ENCODE results near the gene PRR35.
A peak's percentile ranks its signal among the peaks of the same experiment; 100 is the strongest.

PRR35 gene

GRCh38 chr16:583470-583814 lies 23.2 kb downstream of the PRR35 start:
- no peak overlapping the region for H3K27ac ChIP-seq
- no peak overlapping the region for H3K4me3 ChIP-seq (ENCODE audit: low read depth, low read length)
- no peak for DNase-seq
- H3K27me3 ChIP-seq (ENCODE audit: insufficient read depth, low read depth, severe bottlenecking): no peaks in the 10 kb centered on the region
- peaks cover 6% of the 10 kb centered on the region for H3K36me3 ChIP-seq
- TF ChIP-seq CTCF (IDR thresholded peaks at IDR 0.05; ENCODE audit: low read depth, low read length): no peak
- no peaks in the 10 kb centered on the region for H3K9me3 ChIP-seq (ENCODE audit: severe bottlenecking)

- H3K36me3 ChIP-seq: peaks cover 9% of the 10 kb centered on the region
- no peak overlapping the region for H3K4me3 ChIP-seq (ENCODE audit: low read depth, low read length)
- no peaks in the 10 kb centered on the region for H3K27me3 ChIP-seq (ENCODE audit: insufficient read depth, low read depth, severe bottlenecking)
- no peak for TF ChIP-seq CTCF (IDR thresholded peaks at IDR 0.05; ENCODE audit: low read depth, low read length)
- no peak for DNase-seq
- no peaks in the 10 kb centered on the region for H3K9me3 ChIP-seq (ENCODE audit: severe bottlenecking)
- no peak overlapping the region for H3K27ac ChIP-seq
Observed at GRCh38 chr16:583815-584591, 23.8 kb downstream of the PRR35 start.

GRCh38 chr16:585351-585750 lies 25.2 kb downstream of the PRR35 start:
- no peak overlapping the region for H3K27ac ChIP-seq
- H3K36me3 ChIP-seq: peaks cover 9% of the 10 kb centered on the region
- H3K9me3 ChIP-seq (ENCODE audit: severe bottlenecking): no peaks in the 10 kb centered on the region
- no peak for DNase-seq
- peak; percentile 24; the same call in 1 of the 2 replicates for TF ChIP-seq CTCF (IDR thresholded peaks at IDR 0.05; ENCODE audit: low read depth, low read length)
- H3K4me3 ChIP-seq (ENCODE audit: low read depth, low read length): no peak overlapping the region
- H3K27me3 ChIP-seq (ENCODE audit: insufficient read depth, low read depth, severe bottlenecking): no peaks in the 10 kb centered on the region

- no peak for DNase-seq
- Histone ChIP-seq H3K9me3 (ENCODE audit: severe bottlenecking) (no peaks in the 10 kb centered on the region), H3K27me3 (ENCODE audit: insufficient read depth, low read depth, severe bottlenecking) (no peaks in the 10 kb centered on the region), H3K4me3 (ENCODE audit: low read depth, low read length) (no peak overlapping the region), H3K36me3 (peaks cover 9% of the 10 kb centered on the region), H3K27ac (0 out of 2 replicates have a peak overlapping the region, but pooled peaks have one; percentile 29)
- TF ChIP-seq CTCF (IDR thresholded peaks at IDR 0.05; ENCODE audit: low read depth, low read length): no peak
Observed at GRCh38 chr16:586047-586644, 26.0 kb downstream of the PRR35 start.

- Histone ChIP-seq H3K27ac (peak overlapping the region; percentile 98), H3K27me3 (ENCODE audit: insufficient read depth, low read depth, severe bottlenecking) (no peaks in the 10 kb centered on the region), H3K9me3 (ENCODE audit: severe bottlenecking) (no peaks in the 10 kb centered on the region), H3K4me3 (ENCODE audit: low read depth, low read length) (no peak overlapping the region), H3K36me3 (peaks cover 9% of the 10 kb centered on the region)
- no peak for TF ChIP-seq CTCF (IDR thresholded peaks at IDR 0.05; ENCODE audit: low read depth, low read length)
- DNase-seq: no peak
Observed at GRCh38 chr16:586645-587590, 26.7 kb downstream of the PRR35 start.
